PC-3 (cell line): Measurements from ENCODE around the gene CDSN. TPM values are rescaled to one million over a fixed set of nuclear protein-coding genes. Genes with fewer than 3 reads are reported as not detected.

ENCODE experiments used
- ATAC-seq: fragments of 200-7000 bp; cut with Tn5 transposase; 2 replicates; pipeline ENCODE4 v1.9.1; 2020; ENCODE audit warnings: mild to moderate bottlenecking, moderate library complexity
- BruUV-seq: library from RNA; stranded (reverse); fragments of 400-500 nt; replicated peaks from 2 replicates; lab custom pipeline; 2021; lab: Mats Ljungman, UMichigan
- CTCF ChIA-PET: fragments of 300-600 bp; sonication (Branson Sonifier 250); formaldehyde crosslinking; loops from one replicate; lab custom pipeline; 2022; ENCODE audit warnings: antibody characterized with exemption; lab: Charles Lee
- POLR2A ChIA-PET: fragments of 300-600 bp; sonication (Branson Sonifier 250); formaldehyde crosslinking; loops from one replicate; lab custom pipeline; 2022; ENCODE audit warnings: antibody characterized with exemption; ENCODE audit not compliant: unreplicated experiment; lab: Charles Lee
- DNase-seq: peaks from one replicate; pipeline ENCODE4 v3.0.0-alpha.2; 2015
- H2AFZ ChIP-seq: fragments of 300-600 bp; sonication (generic); 2 replicates; pipeline ENCODE4 v1.6.0; 2016; ENCODE audit warnings: antibody characterized with exemption, low read length
- H3F3A ChIP-seq: fragments of 300-600 bp; sonication (generic); one replicate; pipeline ENCODE4 v1.6.0; 2017; ENCODE audit warnings: antibody characterized with exemption, low read length, control low read depth, mild to moderate bottlenecking; ENCODE audit not compliant: unreplicated experiment
- H3K27ac ChIP-seq: fragments of 300-600 bp; sonication (generic); 2 replicates; pipeline ENCODE4 v1.5.1; 2016; ENCODE audit warnings: mild to moderate bottlenecking, low read length
- H3K27me3 ChIP-seq: fragments of 300-600 bp; sonication (generic); 2 replicates; pipeline ENCODE4 v1.6.1; 2016; ENCODE audit warnings: low read length, mixed read lengths
- H3K36me3 ChIP-seq: fragments of 300-600 bp; sonication (generic); 2 replicates; pipeline ENCODE4 v1.6.1; 2016; ENCODE audit warnings: low read depth, mixed run types, low read length, mixed read lengths
- H3K4me1 ChIP-seq: fragments of 300-600 bp; sonication (generic); 2 replicates; pipeline ENCODE4 v1.5.1; 2016; ENCODE audit warnings: low read length; ENCODE audit not compliant: insufficient read depth
- H3K4me2 ChIP-seq: fragments of 300-600 bp; sonication (generic); 2 replicates; pipeline ENCODE4 v1.6.0; 2016; ENCODE audit warnings: low read length
- H3K4me3 ChIP-seq: fragments of 300-600 bp; sonication (generic); 2 replicates; pipeline ENCODE4 v1.5.1; 2016; ENCODE audit warnings: mild to moderate bottlenecking, low read length, mixed read lengths
- H3K79me2 ChIP-seq: fragments of 300-600 bp; sonication (generic); 2 replicates; pipeline ENCODE4 v1.6.1; 2017; ENCODE audit warnings: low read length, mixed read lengths
- H3K9ac ChIP-seq: fragments of 300-600 bp; sonication (generic); 2 replicates; pipeline ENCODE4 v1.6.0; 2016; ENCODE audit warnings: mild to moderate bottlenecking, low read length
- H3K9me2 ChIP-seq: fragments of 300-600 bp; sonication (generic); replicated peaks from 2 replicates; pipeline ENCODE4 v1.6.1; 2016; ENCODE audit warnings: mixed run types, low read length, mixed read lengths
- H3K9me3 ChIP-seq: fragments of 300-600 bp; sonication (generic); 2 replicates; pipeline ENCODE4 v1.6.1; 2016; ENCODE audit warnings: low read length, mixed read lengths
- H4K20me1 ChIP-seq: fragments of 300-600 bp; sonication (generic); 2 replicates; pipeline ENCODE4 v1.6.1; 2016; ENCODE audit warnings: low read length, mixed read lengths
- CTCF ChIP-seq: fragments of 300-600 bp; sonication (generic); conservative IDR thresholded peaks from 2 replicates; pipeline ENCODE4 v1.5.1; 2017; ENCODE audit warnings: antibody characterized with exemption, low read depth, mild to moderate bottlenecking, low read length
- EZH2 ChIP-seq: fragments of 300-600 bp; sonication (generic); IDR thresholded peaks from one replicate; pipeline ENCODE4 v1.6.1; 2017; ENCODE audit warnings: antibody characterized with exemption, mild to moderate bottlenecking, low read length; ENCODE audit not compliant: unreplicated experiment
- EZH2phosphoT487 ChIP-seq: fragments of 300-600 bp; sonication (generic); IDR thresholded peaks from 2 replicates; pipeline ENCODE4 v1.6.1; 2018; ENCODE audit warnings: mild to moderate bottlenecking, antibody characterized with exemption, low read length, borderline replicate concordance
- intact Hi-C: fragments of 100-400 bp; cut with micrococcal nuclease; formaldehyde crosslinking; loops from 2 replicates; pipeline ENCODE4 v1.9.0; 2023
- total RNA-seq: library from RNA; depleted of rRNA; stranded (reverse); fragments of >200 nt; gene quantifications from 2 replicates; pipeline ENCODE4 v1.2.3, GENCODE V29; 2014

The CDSN gene
- total RNA-seq, 1 experiment from 2014 or later: 0.55 TPM

GRCh38 chr6:31156641-31157040 lies 36.4 kb upstream of the CDSN start:
- intact Hi-C loops: no loop called here
- no peaks in the 10 kb centered on the region for H3K9me3 ChIP-seq
- H4K20me1 ChIP-seq: no peaks in the 10 kb centered on the region
- H2AFZ ChIP-seq: no peak overlapping the region
- no peaks in the 10 kb centered on the region for H3K27me3 ChIP-seq
- H3K9me2 ChIP-seq: no peaks in the 10 kb centered on the region
- H3K9ac ChIP-seq: peak overlapping the region; percentile 89; the same call in 1 of the 2 replicates
- TF ChIP-seq CTCF (no peak), EZH2phosphoT487 (no peak), EZH2 (no peak)
- H3K4me3 ChIP-seq: no peak overlapping the region; the same call in 1 of the 2 replicates
- no TSS peak for BruUV-seq
- peak overlapping the region; percentile 95; the same call in 1 of the 2 replicates for H3K4me2 ChIP-seq
- ChIA-PET POLR2A (no interaction called here), CTCF (no interaction called here)
- H3K27ac ChIP-seq: no peak overlapping the region
- H3K4me1 ChIP-seq: peaks cover 17% of the 10 kb centered on the region
- DNase-seq: no peak
- H3F3A ChIP-seq: no peaks in the 10 kb centered on the region
- no peak for ATAC-seq
- 0 out of 2 replicates have a peak, but pooled peaks cover 9% of the 10 kb centered on the region for H3K36me3 ChIP-seq
- H3K79me2 ChIP-seq: peaks cover 37% of the 10 kb centered on the region

GRCh38 chr6:31154436-31154835 lies 34.2 kb upstream of the CDSN start:
- no peaks in the 10 kb centered on the region for H4K20me1 ChIP-seq
- CTCF ChIA-PET: no interaction called here
- peaks cover 20% of the 10 kb centered on the region for H3K79me2 ChIP-seq
- 0 out of 2 replicates have a peak, but pooled peaks cover 5% of the 10 kb centered on the region for H3K36me3 ChIP-seq
- no peak for ATAC-seq
- POLR2A ChIA-PET: no interaction called here
- no peak overlapping the region for H2AFZ ChIP-seq
- TF ChIP-seq EZH2phosphoT487: no peak
- no peak for TF ChIP-seq CTCF
- no peak for TF ChIP-seq EZH2
- H3K9me2 ChIP-seq: no peaks in the 10 kb centered on the region
- no peak overlapping the region for H3K27ac ChIP-seq
- DNase-seq: no peak
- H3K4me2 ChIP-seq: no peak overlapping the region
- intact Hi-C loops: no loop called here
- H3F3A ChIP-seq: no peaks in the 10 kb centered on the region
- BruUV-seq: no TSS peak
- H3K9ac ChIP-seq: no peak overlapping the region
- H3K4me3 ChIP-seq: no peak overlapping the region
- no peaks in the 10 kb centered on the region for H3K27me3 ChIP-seq
- no peaks in the 10 kb centered on the region for H3K9me3 ChIP-seq
- peaks cover 8% of the 10 kb centered on the region for H3K4me1 ChIP-seq

GRCh38 chr6:31152781-31153180 lies 32.5 kb upstream of the CDSN start:
- BruUV-seq: no TSS peak
- no peak overlapping the region for H3K4me3 ChIP-seq
- no peaks in the 10 kb centered on the region for H3K9me2 ChIP-seq
- intact Hi-C loops: no loop called here
- no peaks in the 10 kb centered on the region for H4K20me1 ChIP-seq
- H3K9me3 ChIP-seq: no peaks in the 10 kb centered on the region
- ATAC-seq: no peak
- no peak overlapping the region for H3K9ac ChIP-seq
- CTCF ChIA-PET: no interaction called here
- no peak overlapping the region for H2AFZ ChIP-seq
- POLR2A ChIA-PET: no interaction called here
- H3F3A ChIP-seq: no peaks in the 10 kb centered on the region
- no peak overlapping the region for H3K4me2 ChIP-seq
- no peak for TF ChIP-seq CTCF
- TF ChIP-seq EZH2: no peak
- no peak for TF ChIP-seq EZH2phosphoT487
- H3K79me2 ChIP-seq: peaks cover 11% of the 10 kb centered on the region
- peaks cover 7% of the 10 kb centered on the region for H3K4me1 ChIP-seq
- no peak for DNase-seq
- no peaks in the 10 kb centered on the region for H3K27me3 ChIP-seq
- no peak overlapping the region for H3K27ac ChIP-seq
- H3K36me3 ChIP-seq: 0 out of 2 replicates have a peak, but pooled peaks cover 5% of the 10 kb centered on the region
